ENCODE results near the gene MMP10.
"Not testable (repeated sequence)": the region's sequence is repeated elsewhere in the genome, so short reads cannot be mapped to it uniquely, and the experiment has no call there.

The MMP10 gene

GRCh38 chr11:102783016-102783415 is 2.6 kb upstream of the MMP10 start:
- no peak for DNase-seq

GRCh38 chr11:102781676-102782075 is 1.2 kb upstream of the MMP10 start:
- no peak for DNase-seq

DNA sequence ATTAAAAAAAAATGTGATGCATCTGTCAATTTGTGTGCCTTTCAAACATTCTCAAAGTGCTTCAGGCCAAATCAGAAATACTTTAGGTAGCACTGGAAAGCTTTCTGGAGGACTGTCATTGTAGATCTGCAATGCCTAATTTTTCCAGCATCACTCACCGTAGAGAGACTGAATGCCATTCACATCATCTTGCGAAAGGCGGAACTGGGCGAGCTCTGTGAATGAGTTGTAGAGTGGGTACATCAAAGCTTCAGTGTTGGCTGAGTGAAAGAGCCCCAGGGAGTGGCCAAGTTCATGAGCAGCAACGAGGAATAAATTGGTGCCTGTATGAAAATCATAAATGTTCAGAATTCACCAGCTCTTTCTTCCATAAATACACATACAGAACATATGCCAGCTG is 4.0 kb downstream of the MMP10 start:
- DNase-seq: no peak

DNA sequence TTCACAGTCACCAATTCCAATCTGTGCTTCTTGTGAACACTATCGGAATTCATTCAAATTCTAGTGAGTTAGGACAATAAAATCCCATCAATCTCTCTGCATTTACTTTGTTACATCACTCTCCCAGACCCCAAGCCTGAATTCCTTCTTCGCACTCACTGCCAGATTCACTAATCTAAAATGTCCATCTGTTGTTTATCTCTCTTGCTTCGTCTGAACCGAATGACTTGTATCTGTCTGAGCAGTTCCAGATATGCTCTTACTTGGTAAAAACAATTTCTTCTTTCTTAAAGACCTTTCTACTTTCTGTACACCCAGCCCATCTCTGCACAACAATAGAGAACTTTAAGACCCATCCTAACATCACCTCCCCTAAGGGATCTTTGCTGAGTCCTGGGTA is 7.0 kb downstream of the MMP10 start:
- no peak for DNase-seq

DNA sequence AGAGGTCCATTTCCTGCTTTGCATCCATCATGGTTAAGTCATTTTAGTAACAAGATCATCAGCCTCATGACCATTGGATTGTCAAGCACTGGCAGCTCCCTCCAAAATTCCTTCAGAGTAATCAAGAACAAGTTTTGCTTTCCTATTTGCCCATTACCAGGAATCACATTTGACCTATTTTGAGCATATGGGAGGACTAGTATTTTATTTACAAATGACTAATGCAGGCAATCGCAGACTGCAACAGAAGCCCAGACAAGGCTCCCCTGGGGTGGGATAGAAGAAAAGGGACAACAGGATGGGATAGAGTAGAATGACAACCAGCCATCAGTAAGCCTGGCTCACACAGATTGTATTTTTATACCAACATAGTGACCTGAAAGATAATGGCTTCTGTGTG is 9.1 kb downstream of the MMP10 start:
- DNase-seq: no peak

DNA sequence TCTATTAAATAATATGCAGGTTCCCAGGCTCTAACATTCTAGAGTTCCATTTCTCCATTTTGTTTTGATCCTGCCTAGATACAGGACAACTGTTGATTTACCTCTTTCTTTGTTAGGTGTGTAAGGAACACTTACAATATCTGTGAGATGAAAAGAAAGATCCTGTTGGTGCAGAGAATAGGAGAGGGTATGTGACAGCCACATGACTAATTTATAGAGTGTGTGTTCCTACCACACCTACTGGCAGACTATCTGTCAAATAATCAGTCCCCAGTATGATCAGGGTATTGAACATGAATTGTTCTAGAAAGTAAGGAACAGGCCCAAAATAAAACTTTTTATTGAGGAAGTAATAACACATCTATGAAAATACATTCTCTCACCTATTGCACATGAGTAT is 10.2 kb downstream of the MMP10 start:
- DNase-seq: no peak

GRCh38 chr11:102767800-102768199 is 12.6 kb downstream of the MMP10 start:
- DNase-seq: no peak

DNA sequence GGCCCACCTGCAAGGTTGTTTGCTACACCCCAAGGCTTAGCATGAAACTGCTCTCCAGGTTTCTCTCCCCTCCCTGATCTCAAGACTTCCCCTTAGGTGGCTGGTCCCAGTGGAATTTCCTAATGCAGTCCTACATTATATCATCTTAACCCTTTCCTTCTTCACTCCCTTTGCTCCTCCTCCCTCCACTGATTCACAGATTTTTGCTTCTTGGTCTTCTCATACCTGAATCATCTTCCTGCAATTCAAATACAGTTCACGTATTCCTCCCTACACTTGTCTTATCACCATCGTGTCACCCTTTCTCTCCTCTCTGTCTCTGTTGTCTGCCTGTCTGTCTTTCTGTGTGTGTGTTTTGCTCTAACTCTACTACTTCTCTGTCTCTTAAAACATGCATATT is 17.0 kb downstream of the MMP10 start:
- DNase-seq: no peak

DNA sequence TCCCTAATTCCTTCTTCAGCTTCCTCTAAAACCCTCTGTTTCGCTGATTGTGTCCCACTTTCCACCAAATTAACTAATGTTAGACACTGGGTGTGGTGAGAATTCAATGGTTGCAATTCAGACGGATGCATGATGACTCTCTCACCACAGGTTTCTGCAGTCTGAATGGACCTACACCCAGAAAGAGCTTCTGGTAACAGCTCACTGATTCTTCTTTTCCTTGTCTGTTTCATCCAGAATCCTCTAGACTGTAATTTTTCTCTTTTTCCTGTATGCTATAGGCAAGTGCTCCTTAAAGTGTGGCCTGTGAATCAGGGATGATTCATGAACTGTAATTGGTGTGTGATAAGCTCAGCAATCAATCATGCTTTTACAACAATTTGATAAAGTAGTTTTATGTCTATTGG is 18.1 kb downstream of the MMP10 start:
- no peak for DNase-seq

GRCh38 chr11:102761646-102762238 is 18.7 kb downstream of the MMP10 start:
- no peak for DNase-seq

GRCh38 chr11:102760344-102761035 is 19.9 kb downstream of the MMP10 start:
- DNase-seq: no peak

GRCh38 chr11:102757823-102758549 is 22.4 kb downstream of the MMP10 start:
- DNase-seq: no peak

- DNase-seq: no peak
Observed at GRCh38 chr11:102753267-102753666, 27.2 kb downstream of the MMP10 start.

DNA sequence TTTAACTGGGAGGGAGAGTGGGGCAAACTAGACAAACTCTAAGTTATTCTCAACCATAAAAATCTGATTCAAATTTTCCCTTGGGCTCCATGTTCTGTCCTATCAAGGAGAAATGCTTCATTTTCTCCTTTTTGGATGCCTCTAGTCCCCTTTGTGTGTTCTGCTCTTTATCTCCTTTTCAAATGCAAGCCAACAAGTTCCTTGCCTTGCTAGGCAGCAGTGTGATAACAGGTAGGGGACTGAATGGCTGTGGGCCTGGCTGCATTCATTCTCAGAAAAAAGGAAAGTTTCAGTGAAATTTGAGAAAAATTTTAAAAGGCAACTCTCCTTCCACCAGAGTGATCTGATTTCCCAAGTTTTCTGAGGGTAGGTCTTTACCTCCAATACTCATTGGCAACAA is 28.8 kb downstream of the MMP10 start:
- DNase-seq: no peak

GRCh38 chr11:102749101-102749722 is 31.2 kb downstream of the MMP10 start:
- no peak for DNase-seq

- not testable (repeated sequence) for DNase-seq
Observed at GRCh38 chr11:102746746-102747578, 33.5 kb downstream of the MMP10 start.

GRCh38 chr11:102734650-102735049 is 45.8 kb downstream of the MMP10 start:
- no peak for DNase-seq

DNA sequence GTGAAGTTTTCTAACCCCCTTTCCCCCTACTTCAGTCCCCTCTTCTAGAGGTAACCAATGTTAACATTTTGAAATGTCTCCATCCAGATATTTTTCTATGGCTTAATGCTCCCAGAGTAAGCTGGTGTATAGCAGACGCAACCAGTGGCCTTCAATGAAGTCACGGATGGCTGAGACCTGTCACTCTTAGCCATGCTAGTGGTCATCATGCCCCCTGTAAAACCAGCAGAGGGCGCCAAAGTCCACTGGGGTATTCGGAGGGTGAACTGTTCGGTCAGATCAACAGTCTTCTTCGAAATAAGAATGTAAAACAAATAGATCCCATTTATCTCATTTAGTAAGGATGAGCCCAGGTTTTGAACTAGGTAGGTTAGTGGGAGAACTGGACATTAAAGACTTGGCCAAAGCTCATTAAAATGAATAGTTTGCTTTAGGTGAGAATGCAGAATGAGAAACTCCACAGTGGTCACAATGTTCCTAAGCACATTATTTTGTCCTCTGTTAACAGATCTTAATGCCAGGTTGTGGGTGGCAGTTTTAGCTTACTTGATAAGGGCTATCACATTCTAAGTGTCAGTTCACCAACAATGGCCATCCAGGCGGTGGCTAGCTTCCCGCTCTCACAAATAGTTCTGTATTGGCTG is 47.1 kb downstream of the MMP10 start:
- DNase-seq: no peak

DNA sequence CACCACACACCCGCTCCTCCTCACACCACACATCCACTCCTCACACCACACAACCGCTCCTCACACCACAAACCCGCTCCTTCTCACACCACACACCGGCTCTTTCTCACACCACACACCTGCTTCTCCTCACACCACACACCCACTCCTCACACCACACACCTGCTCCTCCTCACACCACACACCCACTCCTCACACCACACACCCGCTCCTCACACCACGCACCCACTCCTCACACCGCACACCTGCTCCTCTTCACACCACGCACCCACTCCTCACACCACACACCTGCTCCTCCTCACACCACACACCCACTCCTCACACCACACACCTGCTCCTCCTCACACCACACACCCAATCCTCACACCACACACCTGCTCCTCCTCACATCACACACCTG is 49.5 kb downstream of the MMP10 start:
- DNase-seq: not testable (repeated sequence)

- DNase-seq: no peak
Observed at GRCh38 chr11:102729849-102730815, 50.3 kb downstream of the MMP10 start.

DNA sequence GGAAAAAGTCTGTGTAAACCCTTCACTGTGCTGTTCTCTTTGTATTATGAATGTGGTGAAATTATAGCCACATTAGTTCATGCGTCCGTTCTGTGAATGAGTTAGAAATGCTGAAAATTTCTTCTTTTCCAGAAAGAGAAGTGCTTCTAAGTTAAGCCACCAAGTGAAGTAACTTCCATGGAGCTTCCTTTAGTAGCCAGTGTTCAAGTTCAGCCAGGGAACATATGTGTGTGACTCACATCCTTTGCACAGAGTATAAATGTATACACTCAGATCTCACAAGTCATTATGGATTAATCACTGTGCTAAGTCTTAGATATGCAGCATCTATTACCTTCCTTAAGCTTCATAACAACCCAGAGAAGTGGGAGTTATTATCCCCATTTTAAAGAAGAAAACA is 52.5 kb downstream of the MMP10 start:
- no peak for DNase-seq

Data from GOT3 (cell line).